ENCODE measurements around the gene SPC24. TPM values are rescaled to one million over a fixed set of nuclear protein-coding genes. Genes with fewer than 3 reads are reported as not detected.
"Not testable (repeated sequence)": the region's sequence is repeated elsewhere in the genome, so short reads cannot be mapped to it uniquely, and the experiment has no call there.

The SPC24 gene
- total RNA-seq, 2 experiments from 2014 or later, result 64.1 to 70.3 TPM

GRCh38 chr19:11130824-11131455 lies 24.6 kb downstream of the SPC24 start:
- no peak overlapping the region for H3K27ac Mint-ChIP-seq
- POLR2A ChIA-PET, result no interaction called here
- no peaks in the 10 kb centered on the region for H3K9me3 Mint-ChIP-seq
- H3K27me3 Mint-ChIP-seq, result no peaks in the 10 kb centered on the region
- peak; percentile 79 for DNase-seq
- intact Hi-C loops (cut with micrococcal nuclease), result loop anchor here (1.0 to 10.0 kb wide), 2 partner anchors 95 to 196 kb away; no protein-coding TSS in a partner anchor
- no peak overlapping the region for H3K4me3 Mint-ChIP-seq
- CTCF ChIA-PET, result interaction anchor here (4.7 kb wide), 1 partner anchor 95 kb away, joined by 28 read pairs; no protein-coding TSS in a partner anchor
- peaks cover 45% of the 10 kb centered on the region for H3K36me3 Mint-ChIP-seq
- H3K4me1 Mint-ChIP-seq (ENCODE audit: low read depth), result no peaks in the 10 kb centered on the region

GRCh38 chr19:11127905-11128304 lies 27.7 kb downstream of the SPC24 start:
- POLR2A ChIA-PET, result no interaction called here

GRCh38 chr19:11125994-11126685 lies 29.4 kb downstream of the SPC24 start:
- Mint-ChIP-seq H3K4me1 (ENCODE audit: low read depth) (no peaks in the 10 kb centered on the region), H3K4me3 (no peak overlapping the region), H3K27me3 (no peaks in the 10 kb centered on the region), H3K36me3 (peaks cover 38% of the 10 kb centered on the region), H3K9me3 (no peaks in the 10 kb centered on the region), H3K27ac (no peak overlapping the region)
- intact Hi-C loops (cut with micrococcal nuclease), result no loop called here
- POLR2A ChIA-PET, result interaction anchor here (0.7 to 1.1 kb wide), 3 partner anchors 10 to 431 kb away, joined by 3 read pairs; no protein-coding TSS in a partner anchor
- CTCF ChIA-PET, result interaction anchor here (0.5 to 2.7 kb wide), 26 partner anchors 9 to 356 kb away, joined by 3 to 34 read pairs (median 4); partner anchors contain the start of genes LDLR and SMARCA4
- DNase-seq, result peak; percentile 82

More at GRCh38 chr19:11127905-11128304, 27.7 kb downstream of the SPC24 start:
- CTCF ChIA-PET, result interaction anchor here (1.0 to 4.7 kb wide), 2 partner anchors 22 to 92 kb away, joined by 3 to 28 read pairs; no protein-coding TSS in a partner anchor
- Mint-ChIP-seq H3K4me1 (ENCODE audit: low read depth) (no peaks in the 10 kb centered on the region), H3K9me3 (no peaks in the 10 kb centered on the region), H3K36me3 (peaks cover 46% of the 10 kb centered on the region), H3K4me3 (no peak overlapping the region), H3K27ac (no peak overlapping the region), H3K27me3 (no peaks in the 10 kb centered on the region)
- DNase-seq, result no peak
- intact Hi-C loops (cut with micrococcal nuclease), result no loop called here

- H3K36me3 Mint-ChIP-seq, result peaks cover 42% of the 10 kb centered on the region
- H3K4me1 Mint-ChIP-seq (ENCODE audit: low read depth); H3K4me3 Mint-ChIP-seq; H3K27ac Mint-ChIP-seq; H3K9me3 Mint-ChIP-seq; POLR2A ChIA-PET; DNase-seq; H3K27me3 Mint-ChIP-seq; intact Hi-C loops (cut with micrococcal nuclease): not testable (repeated sequence)
- CTCF ChIA-PET, result interaction anchor here (1.2 to 2.7 kb wide), 3 partner anchors 22 to 187 kb away, joined by 3 to 17 read pairs (median 4); partner anchors contain the start of gene LDLR
These were observed 31.4 kb downstream of the SPC24 start for GRCh38 chr19:11124157-11124556.

- H3K4me1 Mint-ChIP-seq (ENCODE audit: low read depth), result no peaks in the 10 kb centered on the region
- ChIA-PET CTCF (interaction anchor here (1.5 kb wide), 1 partner anchor 186 kb away, joined by 4 read pairs; no protein-coding TSS in a partner anchor), POLR2A (interaction anchor here (0.6 kb wide), 1 partner anchor 32 kb away, joined by 3 read pairs; the partner anchor contains the start of gene SPC24)
- H3K27me3 Mint-ChIP-seq, result no peaks in the 10 kb centered on the region
- peaks cover 49% of the 10 kb centered on the region for H3K36me3 Mint-ChIP-seq
- no peak overlapping the region for H3K4me3 Mint-ChIP-seq
- intact Hi-C loops (cut with micrococcal nuclease), result no loop called here
- no peak overlapping the region for H3K27ac Mint-ChIP-seq
- no peaks in the 10 kb centered on the region for H3K9me3 Mint-ChIP-seq
- DNase-seq, result no peak
These were observed 32.5 kb downstream of the SPC24 start for GRCh38 chr19:11123114-11123513.

- peaks cover 45% of the 10 kb centered on the region for H3K36me3 Mint-ChIP-seq
- H3K27me3 Mint-ChIP-seq, result not testable (repeated sequence)
These were observed 33.6 kb downstream of the SPC24 start for GRCh38 chr19:11121963-11122362.

GRCh38 chr19:11116507-11116906 lies 39.1 kb downstream of the SPC24 start:
- ChIA-PET CTCF (no interaction called here), POLR2A (interaction anchor here (1.0 kb wide), 1 partner anchor 10 kb away, joined by 3 read pairs; no protein-coding TSS in a partner anchor)
- Mint-ChIP-seq H3K27ac (no peak overlapping the region), H3K9me3 (no peaks in the 10 kb centered on the region), H3K4me1 (ENCODE audit: low read depth) (no peaks in the 10 kb centered on the region), H3K36me3 (peaks cover 60% of the 10 kb centered on the region), H3K4me3 (no peak overlapping the region), H3K27me3 (no peaks in the 10 kb centered on the region)
- intact Hi-C loops (cut with micrococcal nuclease), result no loop called here
- DNase-seq, result no peak

More at GRCh38 chr19:11121963-11122362, 33.6 kb downstream of the SPC24 start:
- H3K9me3 Mint-ChIP-seq; DNase-seq; CTCF ChIA-PET; intact Hi-C loops (cut with micrococcal nuclease); H3K4me1 Mint-ChIP-seq (ENCODE audit: low read depth); H3K4me3 Mint-ChIP-seq; H3K27ac Mint-ChIP-seq: not testable (repeated sequence)
- POLR2A ChIA-PET, result interaction anchor here (0.6 kb wide), 1 partner anchor 77 kb away, joined by 3 read pairs; no protein-coding TSS in a partner anchor

- Mint-ChIP-seq H3K4me1 (ENCODE audit: low read depth) (no peaks in the 10 kb centered on the region), H3K36me3 (peaks cover 62% of the 10 kb centered on the region), H3K27me3 (no peaks in the 10 kb centered on the region), H3K9me3 (no peaks in the 10 kb centered on the region), H3K27ac (no peak overlapping the region), H3K4me3 (no peak overlapping the region)
- ChIA-PET CTCF (no interaction called here), POLR2A (interaction anchor here (0.7 to 1.0 kb wide), 2 partner anchors 10 to 161 kb away, joined by 3 to 5 read pairs; no protein-coding TSS in a partner anchor)
- DNase-seq, result no peak
- intact Hi-C loops (cut with micrococcal nuclease), result no loop called here
These were observed 39.6 kb downstream of the SPC24 start for GRCh38 chr19:11115895-11116446.

GRCh38 chr19:11115042-11115441 lies 40.5 kb downstream of the SPC24 start:
- no peaks in the 10 kb centered on the region for H3K4me1 Mint-ChIP-seq (ENCODE audit: low read depth)
- H3K27me3 Mint-ChIP-seq, result no peaks in the 10 kb centered on the region
- ChIA-PET CTCF (no interaction called here), POLR2A (interaction anchor here (0.6 to 0.7 kb wide), 2 partner anchors 160 to 314 kb away, joined by 3 to 5 read pairs; no protein-coding TSS in a partner anchor)
- peaks cover 59% of the 10 kb centered on the region for H3K36me3 Mint-ChIP-seq
- H3K9me3 Mint-ChIP-seq, result no peaks in the 10 kb centered on the region
- no peak overlapping the region for H3K4me3 Mint-ChIP-seq
- no peak overlapping the region for H3K27ac Mint-ChIP-seq
- intact Hi-C loops (cut with micrococcal nuclease), result no loop called here
- DNase-seq, result no peak

GRCh38 chr19:11113140-11113708 lies 42.4 kb downstream of the SPC24 start:
- intact Hi-C loops (cut with micrococcal nuclease), result no loop called here
- Mint-ChIP-seq H3K4me3 (no peak overlapping the region), H3K27me3 (no peaks in the 10 kb centered on the region), H3K9me3 (no peaks in the 10 kb centered on the region), H3K27ac (no peak overlapping the region), H3K36me3 (peaks cover 56% of the 10 kb centered on the region), H3K4me1 (ENCODE audit: low read depth) (no peaks in the 10 kb centered on the region)
- no peak for DNase-seq
- CTCF ChIA-PET, result interaction anchor here (1.6 kb wide), 1 partner anchor 13 kb away, joined by 6 read pairs; no protein-coding TSS in a partner anchor
- POLR2A ChIA-PET, result no interaction called here

- CTCF ChIA-PET, result interaction anchor here (0.7 to 1.6 kb wide), 3 partner anchors 14 to 76 kb away, joined by 3 to 6 read pairs (median 4); no protein-coding TSS in a partner anchor
- intact Hi-C loops (cut with micrococcal nuclease), result no loop called here
- H3K4me1 Mint-ChIP-seq (ENCODE audit: low read depth), result no peaks in the 10 kb centered on the region
- H3K36me3 Mint-ChIP-seq, result peaks cover 54% of the 10 kb centered on the region
- no peaks in the 10 kb centered on the region for H3K27me3 Mint-ChIP-seq
- H3K9me3 Mint-ChIP-seq, result no peaks in the 10 kb centered on the region
- no peak overlapping the region for H3K4me3 Mint-ChIP-seq
- no peak overlapping the region for H3K27ac Mint-ChIP-seq
- no peak for DNase-seq
- POLR2A ChIA-PET, result no interaction called here
These were observed 43.8 kb downstream of the SPC24 start for GRCh38 chr19:11111771-11112144.

Measured in activated CD4-positive, alpha-beta memory T cell treated with anti-CD3 and anti-CD28 coated beads for 36 hours (primary cell).